Aorta (tissue), 5 donors: ENCODE data around the gene DYRK3. TPM values are rescaled to one million over a fixed set of nuclear protein-coding genes. Genes with fewer than 3 reads are reported as not detected.

ENCODE experiments used
- ATAC-seq: fragments of 200-7000 bp; cut with Tn5 transposase; one replicate; pipeline ENCODE4 v1.9.1; 2022; ENCODE audit warnings: moderate library complexity; ENCODE audit not compliant: low FRiP score
- DNase-seq, 2 donors: peaks; one replicate each; pipeline ENCODE4 v3.0.0-alpha.2; 2020
- H3K27ac ChIP-seq, 2 donors: one replicate each; pipeline ENCODE4 v1.5.1; 2013; ENCODE audit warnings: low read length in 2 of 2, mild to moderate bottlenecking in 2 of 2, moderate library complexity in 2 of 2, control low read depth in 1 of 2, inconsistent platforms in 1 of 2, low read depth in 1 of 2
- H3K27me3 ChIP-seq, 2 donors: one replicate each; pipeline ENCODE4 v1.6.1; 2013; ENCODE audit warnings: control low read depth in 1 of 2, low read length in 1 of 2, mild to moderate bottlenecking in 1 of 2, moderate library complexity in 1 of 2; ENCODE audit not compliant: insufficient read depth in 2 of 2, control insufficient read depth in 1 of 2
- H3K36me3 ChIP-seq, 2 donors: one replicate each; pipeline ENCODE4 v1.6.1; 2013; ENCODE audit warnings: control low read depth in 1 of 2, low read length in 1 of 2, mild to moderate bottlenecking in 1 of 2; ENCODE audit not compliant: insufficient read depth in 2 of 2, control insufficient read depth in 1 of 2
- H3K4me1 ChIP-seq, 2 donors: one replicate each; pipeline ENCODE4 v1.6.1; 2013; ENCODE audit warnings: low read length in 2 of 2, control low read depth in 1 of 2, mild to moderate bottlenecking in 1 of 2, moderate library complexity in 1 of 2; ENCODE audit not compliant: insufficient read depth in 2 of 2, control insufficient read depth in 1 of 2
- H3K4me3 ChIP-seq, 2 donors: one replicate each; pipeline ENCODE4 v1.5.1; 2013; ENCODE audit warnings: low read length in 2 of 2, control low read depth in 1 of 2, mild to moderate bottlenecking in 1 of 2
- H3K9me3 ChIP-seq: one replicate; pipeline ENCODE4 v1.6.1; 2013; ENCODE audit warnings: mild to moderate bottlenecking, low read length; ENCODE audit not compliant: control insufficient read depth
- WGBS, 2 donors: extraction: QIAGEN DNeasy Blood & Tissue Kit; methylation state at CpG; one replicate each; pipeline ENCODE4 v1.1.7; 2013; 5-methylcytosine and 5-hydroxymethylcytosine counted together
- intact Hi-C, 2 donors: fragments of 100-400 bp; cut with DNase I; formaldehyde crosslinking; loops; one replicate each; pipeline versions ENCODE4 v1.14.2 to v1.15.0; 2022
- polyA plus RNA-seq, 2 donors: library from polyadenylated mRNA; stranded (reverse); fragments of 200-250 nt; gene quantifications; one replicate each; pipeline ENCODE4 v1.2.3, GENCODE V29; 2013
- total RNA-seq, 2 donors: library from RNA; stranded (reverse); fragmentation: NEBNext Ultra II Directional; extraction: Animal tissue kit (Norgen Biotek cat#: 25700); gene quantifications; one replicate each; pipeline ENCODE4 v1.2.1, GENCODE V29; 2021
- donor health status: healthy with polysubstance abuse.
- donor health status: Bipolar disorder and iron deficiency.
- donor health status: DM: no; HTN: no; CAD: no.
- donor health status: DM: no; HTN: no; CAD: no.
- donor health status: DM: yes; HTN: yes; CAD: no.

DYRK3 gene
- total and polyA plus RNA-seq, 4 donors: 2.8 to 10.7 (median 6.2) TPM

DNA sequence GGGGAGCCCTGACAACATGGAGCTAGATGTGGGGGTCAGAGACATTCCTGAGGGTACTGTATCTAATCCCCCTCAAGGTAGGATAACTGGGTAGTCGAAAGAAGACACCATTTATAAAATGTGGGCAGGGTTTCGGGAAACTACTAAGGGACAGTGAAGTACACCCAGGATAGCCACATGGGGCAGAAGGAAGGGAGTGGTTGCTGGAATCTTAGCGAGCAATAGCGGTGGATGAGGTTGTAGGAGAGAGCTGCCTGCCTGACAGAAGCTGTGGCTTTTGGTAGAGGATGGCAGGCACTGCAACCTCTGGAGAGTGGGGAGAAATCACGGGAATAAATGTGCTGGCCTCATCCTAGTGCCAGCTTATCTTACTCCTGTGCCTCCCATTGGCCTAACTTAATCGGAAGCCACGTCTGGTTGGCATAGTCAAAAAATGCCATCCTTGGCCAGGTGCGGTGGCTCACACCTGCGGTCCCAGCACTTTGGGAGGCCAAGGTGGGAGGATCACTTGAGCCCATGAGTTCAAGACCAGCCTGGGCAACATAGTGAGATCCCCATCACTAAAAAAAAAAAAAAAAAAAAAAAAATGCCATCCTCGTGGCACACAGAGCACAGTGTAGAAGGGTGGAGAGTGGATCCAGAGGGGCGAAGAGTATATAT is 26.0 kb downstream of the DYRK3 start:
- DNase-seq (no peak), ATAC-seq (no peak)
- H3K27me3 ChIP-seq: no peaks in the 10 kb centered on the region
- intact Hi-C loops: loop anchor here (10.0 kb wide), 2 partner anchors 46 to 176 kb away; partner anchors contain the start of gene EIF2D (in 1 of the 2)
- no peak overlapping the region for H3K4me3 ChIP-seq
- WGBS, 2 donors: 87 to 89% methylated on average over 11 of the region's 11 CpGs
- no peak overlapping the region for H3K27ac ChIP-seq
- H3K36me3 ChIP-seq: no peaks in the 10 kb centered on the region
- H3K4me1 ChIP-seq: no peaks in the 10 kb centered on the region
- H3K9me3 ChIP-seq: no peaks in the 10 kb centered on the region

DNA sequence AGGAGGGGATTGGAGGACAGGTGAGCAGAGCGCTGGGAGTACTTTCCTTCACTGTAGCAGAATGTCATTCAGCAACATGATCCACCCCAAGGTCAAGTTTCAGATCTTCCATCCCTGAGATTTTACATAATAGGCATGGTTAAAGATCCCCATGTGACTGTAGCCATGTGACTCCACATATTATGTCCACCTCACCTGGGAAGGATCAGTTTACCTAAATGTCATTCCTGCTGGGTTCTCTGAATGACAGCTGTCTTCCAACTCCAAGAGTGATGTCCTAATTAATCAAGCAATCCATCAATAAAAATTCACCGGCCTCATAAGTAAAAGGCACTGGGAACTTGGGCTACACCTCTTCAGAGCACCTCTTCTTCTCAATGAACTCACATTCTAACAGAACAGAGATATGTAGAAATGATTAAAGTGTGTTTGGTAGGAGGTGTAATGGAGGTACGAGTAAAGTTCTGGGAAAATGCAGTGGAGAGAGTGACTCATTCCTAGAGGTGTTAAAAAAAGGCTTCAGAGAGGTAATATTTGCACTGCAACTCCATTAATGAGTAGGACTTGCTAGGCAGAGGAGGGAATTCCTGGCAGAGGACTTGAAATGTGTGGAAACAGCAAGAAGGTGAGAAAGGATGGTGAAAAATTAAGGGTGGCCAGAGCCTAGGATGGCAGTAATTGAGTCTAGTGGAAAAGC is 27.2 kb downstream of the DYRK3 start:
- 63 to 70% methylated on average over 3 of the region's 3 CpGs for WGBS, 2 donors
- H3K4me1 ChIP-seq: no peaks in the 10 kb centered on the region
- ATAC-seq: no peak
- no peak overlapping the region for H3K27ac ChIP-seq
- H3K27me3 ChIP-seq: no peaks in the 10 kb centered on the region
- no peaks in the 10 kb centered on the region for H3K36me3 ChIP-seq
- no peak for DNase-seq
- H3K4me3 ChIP-seq: no peak overlapping the region
- no peaks in the 10 kb centered on the region for H3K9me3 ChIP-seq
- intact Hi-C loops: loop anchor here (2.0 to 10.0 kb wide), 3 partner anchors 26 to 178 kb away; partner anchors contain the start of gene EIF2D (in 1 of the 2)

DNA sequence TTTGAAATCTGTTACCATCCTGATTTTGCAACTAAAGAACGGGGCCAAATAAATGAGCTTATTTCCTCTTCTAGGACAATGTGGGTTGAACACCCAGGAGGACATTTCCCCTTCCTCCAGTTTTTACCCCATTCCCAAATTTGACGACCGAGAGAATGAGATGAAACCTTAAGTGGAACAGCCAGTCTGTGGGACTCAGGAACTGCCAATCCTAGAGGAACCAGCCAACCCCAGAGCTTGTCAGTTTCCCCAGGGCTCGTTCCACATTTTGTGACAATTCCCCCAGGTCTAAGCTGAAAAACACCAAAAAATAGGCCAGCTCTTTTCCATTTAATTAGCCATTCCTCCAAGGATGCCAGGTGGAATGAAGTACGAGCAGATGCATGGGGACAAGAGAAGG is 28.0 kb downstream of the DYRK3 start:
- H3K27ac ChIP-seq: no peak overlapping the region
- no peaks in the 10 kb centered on the region for H3K27me3 ChIP-seq
- H3K36me3 ChIP-seq: no peaks in the 10 kb centered on the region
- intact Hi-C loops: loop anchor here (2.0 to 10.0 kb wide), 3 partner anchors 27 to 179 kb away; partner anchors contain the start of gene EIF2D (in 1 of the 2)
- WGBS, 2 donors: 38 to 41% methylated on average over 5 of the region's 5 CpGs
- no peaks in the 10 kb centered on the region for H3K9me3 ChIP-seq
- no peaks in the 10 kb centered on the region for H3K4me1 ChIP-seq
- H3K4me3 ChIP-seq: no peak overlapping the region
- ATAC-seq (no peak), DNase-seq (no peak)

DNA sequence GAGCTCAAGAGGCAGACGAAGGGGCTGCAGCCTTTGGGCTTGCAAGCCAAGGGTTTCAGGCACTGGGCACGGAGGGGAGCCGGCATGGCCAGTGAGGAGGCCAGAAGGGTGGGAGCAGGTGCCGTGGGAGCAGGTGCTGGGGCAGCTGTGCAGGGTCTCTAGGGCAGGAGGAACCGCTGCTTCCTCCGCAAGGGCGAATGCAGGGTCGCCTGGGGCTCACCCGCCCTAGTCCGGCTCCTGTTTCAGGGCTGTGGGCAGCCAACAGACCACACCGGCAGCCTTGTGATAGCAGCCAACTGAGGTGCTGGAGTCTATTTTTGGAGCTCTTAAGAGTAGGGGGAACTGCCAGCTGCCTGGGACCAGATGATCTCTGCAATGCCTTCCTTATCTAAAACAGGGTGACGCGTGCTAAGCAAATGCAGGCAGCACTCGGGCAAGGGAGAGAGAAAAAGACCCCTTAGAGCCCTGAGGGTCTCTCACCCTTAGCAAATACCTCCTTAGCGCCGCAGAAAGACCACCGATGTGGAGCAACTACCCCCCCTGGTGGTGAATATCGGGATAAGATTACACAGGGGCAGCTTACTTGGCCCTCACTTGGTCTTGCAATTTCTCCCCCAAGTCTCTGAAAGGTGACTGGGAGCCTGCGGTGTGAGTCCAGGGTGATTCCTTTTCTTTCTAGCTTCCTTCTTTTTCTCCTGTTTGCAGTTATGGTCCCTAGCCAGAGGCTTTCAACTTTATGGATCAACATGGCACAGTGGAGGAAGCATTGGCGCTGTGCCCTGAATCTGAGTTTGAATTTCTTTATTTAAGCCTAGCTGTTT is 28.7 kb downstream of the DYRK3 start:
- WGBS, 2 donors: 6 to 8% methylated on average over 20 of the region's 20 CpGs
- no peak overlapping the region for H3K27ac ChIP-seq
- H3K4me1 ChIP-seq: no peaks in the 10 kb centered on the region
- peak in 1 of 2 donors; percentile 57 for DNase-seq
- intact Hi-C loops: loop anchor here (2.0 to 10.0 kb wide), 4 partner anchors 27 to 179 kb away; partner anchors contain the start of genes DYRK3 (in 1 of the 2) and EIF2D (in 1 of the 2)
- peak; percentile 87 for ATAC-seq
- H3K4me3 ChIP-seq: no peak overlapping the region
- H3K9me3 ChIP-seq: no peaks in the 10 kb centered on the region
- no peaks in the 10 kb centered on the region for H3K36me3 ChIP-seq
- no peaks in the 10 kb centered on the region for H3K27me3 ChIP-seq

DNA sequence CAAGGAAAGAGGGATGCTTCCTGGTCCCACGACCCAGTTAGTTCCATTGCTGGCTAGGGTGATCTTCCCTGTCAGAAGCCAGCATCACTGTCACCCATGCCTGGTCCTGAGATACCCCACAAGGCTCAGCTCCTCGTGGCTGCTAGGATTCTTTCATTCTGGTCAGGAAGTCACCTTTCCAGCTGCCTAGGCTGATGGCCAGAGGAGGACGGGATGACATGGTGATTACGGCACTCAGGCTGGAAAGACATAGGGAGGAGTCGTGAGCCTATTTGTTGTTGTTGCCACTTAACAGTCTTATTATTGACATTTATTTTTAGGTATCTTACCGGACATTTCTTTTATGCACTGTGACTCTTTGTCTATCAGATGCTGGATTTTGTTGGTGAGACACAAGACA is 29.4 kb downstream of the DYRK3 start:
- no peak overlapping the region for H3K4me3 ChIP-seq
- ATAC-seq: no peak
- WGBS, 2 donors: 64% methylated on average over 6 of the region's 6 CpGs

DNA sequence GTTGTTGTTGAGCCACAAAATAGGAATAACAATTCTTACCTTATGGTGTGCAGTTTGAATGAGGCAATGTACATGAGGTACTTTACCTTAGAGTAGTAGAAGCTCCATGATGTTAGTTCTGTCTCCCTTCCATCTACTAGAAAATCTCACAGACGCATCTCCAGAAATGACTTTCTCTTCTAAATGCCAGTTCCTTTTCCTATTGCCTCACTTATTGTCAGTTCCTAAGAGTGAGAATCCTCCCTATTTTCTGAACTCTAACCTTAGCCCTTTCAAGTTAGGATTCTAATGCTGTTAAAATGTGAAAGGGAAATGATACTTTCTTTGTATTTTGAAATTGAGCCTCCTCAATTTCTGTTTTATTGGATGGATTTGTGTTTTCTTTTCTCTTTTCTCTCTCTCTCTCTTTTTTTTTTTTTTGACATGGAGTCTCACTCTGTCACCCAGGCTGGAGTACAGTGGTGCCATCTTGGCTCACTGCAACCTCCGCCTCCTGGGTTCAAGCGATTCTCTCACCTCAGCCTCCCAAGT is 30.8 kb downstream of the DYRK3 start:
- DNase-seq (no peak), ATAC-seq (no peak)
- Histone ChIP-seq H3K36me3 (no peaks in the 10 kb centered on the region), H3K4me3 (no peak overlapping the region), H3K9me3 (no peaks in the 10 kb centered on the region), H3K27me3 (no peaks in the 10 kb centered on the region), H3K27ac (no peak overlapping the region), H3K4me1 (no peaks in the 10 kb centered on the region)
- intact Hi-C loops: loop anchor here (10.0 kb wide), 2 partner anchors 51 to 181 kb away; partner anchors contain the start of gene EIF2D (in 1 of the 2)
- 94% methylated on average over 3 of the region's 3 CpGs for WGBS, 2 donors

More for the DNA sequence above, 29.4 kb downstream of the DYRK3 start:
- Histone ChIP-seq H3K27ac (no peak overlapping the region), H3K9me3 (no peaks in the 10 kb centered on the region), H3K36me3 (no peaks in the 10 kb centered on the region), H3K4me1 (no peaks in the 10 kb centered on the region), H3K27me3 (no peaks in the 10 kb centered on the region)
- no peak for DNase-seq
- intact Hi-C loops: loop anchor here (2.0 to 10.0 kb wide), 3 partner anchors 30 to 180 kb away; partner anchors contain the start of genes DYRK3 (in 1 of the 2) and EIF2D (in 1 of the 2)

DNA sequence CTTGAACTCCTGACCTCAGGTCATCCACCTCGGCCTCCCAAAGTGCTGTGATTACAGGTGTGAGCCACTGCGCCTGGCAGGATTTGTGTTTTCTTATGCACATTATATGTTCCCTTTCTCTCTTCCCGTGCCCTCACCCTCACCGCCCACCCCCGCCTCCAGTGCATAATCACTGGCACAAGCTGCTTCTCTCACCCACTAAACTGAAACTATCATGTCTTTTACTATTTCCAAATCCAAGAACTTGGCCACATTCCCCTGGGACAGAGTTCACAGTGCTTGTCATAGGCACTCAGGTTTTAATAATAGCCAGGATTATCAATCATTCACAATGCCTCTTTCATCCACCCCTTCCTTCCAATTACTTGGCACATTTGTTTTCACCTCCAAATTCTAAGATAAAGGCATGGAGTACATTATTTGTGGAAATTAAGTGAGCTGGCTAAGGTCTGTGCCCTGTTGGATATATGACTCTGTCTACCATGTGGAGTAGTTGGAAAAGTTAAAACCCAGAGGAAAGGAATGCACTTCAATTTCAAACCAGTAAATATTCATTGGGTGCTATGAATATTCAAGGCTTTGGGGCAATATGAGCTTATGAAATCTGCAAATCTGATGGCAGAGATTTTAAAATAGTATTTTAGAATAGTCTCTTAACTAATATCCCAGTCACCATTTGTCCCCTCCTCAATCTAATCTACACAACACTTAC is 31.8 kb downstream of the DYRK3 start:
- intact Hi-C loops: loop anchor here (10.0 kb wide), 2 partner anchors 52 to 182 kb away; partner anchors contain the start of gene EIF2D (in 1 of the 2)
- Histone ChIP-seq H3K27me3 (no peaks in the 10 kb centered on the region), H3K4me1 (no peaks in the 10 kb centered on the region), H3K4me3 (no peak overlapping the region), H3K27ac (no peak overlapping the region), H3K36me3 (no peaks in the 10 kb centered on the region), H3K9me3 (no peaks in the 10 kb centered on the region)
- ATAC-seq (no peak), DNase-seq (no peak)
- WGBS, 2 donors: 81% methylated on average over 5 of the region's 5 CpGs
